ENCODE data around the gene FBN1. TPM values are rescaled to one million over a fixed set of nuclear protein-coding genes. Genes with fewer than 3 reads are reported as not detected.

FBN1 gene
- total RNA-seq, 2 experiments from 2014 or later = 0.35 to 0.41 TPM

- Mint-ChIP-seq H3K9me3 (no peaks in the 10 kb centered on the region), H3K4me3 (no peak overlapping the region), H3K27ac (no peak overlapping the region), H3K4me1 (ENCODE audit: low read depth) (peaks cover 6% of the 10 kb centered on the region), H3K36me3 (ENCODE audit: low read depth) (no peaks in the 10 kb centered on the region), H3K27me3 (ENCODE audit: low read depth) (peaks cover 43% of the 10 kb centered on the region)
- intact Hi-C loops (cut with micrococcal nuclease) = loop anchor here (10.0 kb wide), 1 partner anchor 310 kb away; the partner anchor contains the start of gene DUT
- CTCF ChIA-PET = interaction anchor here (0.6 kb wide), 1 partner anchor 331 kb away, joined by 3 read pairs; no protein-coding TSS in a partner anchor
- peak; percentile 12 for DNase-seq
Observed at GRCh38 chr15:48644827-48645557, 517 bp downstream of the FBN1 start.

- Mint-ChIP-seq H3K27me3 (ENCODE audit: low read depth) (peaks cover 43% of the 10 kb centered on the region), H3K4me1 (ENCODE audit: low read depth) (peaks cover 6% of the 10 kb centered on the region), H3K27ac (no peak overlapping the region), H3K36me3 (ENCODE audit: low read depth) (no peaks in the 10 kb centered on the region), H3K4me3 (no peak overlapping the region), H3K9me3 (no peaks in the 10 kb centered on the region)
- CTCF ChIA-PET = interaction anchor here (0.6 kb wide), 1 partner anchor 331 kb away, joined by 3 read pairs; no protein-coding TSS in a partner anchor
- intact Hi-C loops (cut with micrococcal nuclease) = loop anchor here (10.0 kb wide), 1 partner anchor 310 kb away; the partner anchor contains the start of gene DUT
- no peak for DNase-seq
Observed at GRCh38 chr15:48644467-48644826, 1.1 kb downstream of the FBN1 start.

GRCh38 chr15:48643776-48644466, 1.6 kb downstream of the FBN1 start:
- H3K36me3 Mint-ChIP-seq (ENCODE audit: low read depth) = no peaks in the 10 kb centered on the region
- no peaks in the 10 kb centered on the region for H3K9me3 Mint-ChIP-seq
- H3K27ac Mint-ChIP-seq = no peak overlapping the region
- no peak overlapping the region for H3K4me3 Mint-ChIP-seq
- H3K4me1 Mint-ChIP-seq (ENCODE audit: low read depth) = peaks cover 6% of the 10 kb centered on the region
- H3K27me3 Mint-ChIP-seq (ENCODE audit: low read depth) = peaks cover 43% of the 10 kb centered on the region
- DNase-seq = no peak
- CTCF ChIA-PET = no interaction called here
- intact Hi-C loops (cut with micrococcal nuclease) = loop anchor here (10.0 kb wide), 1 partner anchor 309 kb away; the partner anchor contains the start of gene DUT

- CTCF ChIA-PET = no interaction called here
- no peak for DNase-seq
- Mint-ChIP-seq H3K27ac (no peak overlapping the region), H3K27me3 (ENCODE audit: low read depth) (peaks cover 41% of the 10 kb centered on the region), H3K4me3 (no peak overlapping the region), H3K4me1 (ENCODE audit: low read depth) (peaks cover 6% of the 10 kb centered on the region), H3K9me3 (no peaks in the 10 kb centered on the region), H3K36me3 (ENCODE audit: low read depth) (no peaks in the 10 kb centered on the region)
- intact Hi-C loops (cut with micrococcal nuclease) = loop anchor here (10.0 kb wide), 1 partner anchor 308 kb away; the partner anchor contains the start of gene DUT
Observed at GRCh38 chr15:48643206-48643605, 2.3 kb downstream of the FBN1 start.

- Mint-ChIP-seq H3K36me3 (ENCODE audit: low read depth) (no peaks in the 10 kb centered on the region), H3K27me3 (ENCODE audit: low read depth) (peaks cover 37% of the 10 kb centered on the region), H3K4me1 (ENCODE audit: low read depth) (peaks cover 6% of the 10 kb centered on the region), H3K27ac (no peak overlapping the region), H3K9me3 (no peaks in the 10 kb centered on the region), H3K4me3 (no peak overlapping the region)
- intact Hi-C loops (cut with micrococcal nuclease) = loop anchor here (10.0 kb wide), 1 partner anchor 308 kb away; the partner anchor contains the start of gene DUT
- DNase-seq = no peak
- CTCF ChIA-PET = no interaction called here
Observed at GRCh38 chr15:48642795-48643194, 2.7 kb downstream of the FBN1 start.

- intact Hi-C loops (cut with micrococcal nuclease) = loop anchor here (10.0 kb wide), 1 partner anchor 307 kb away; the partner anchor contains the start of gene DUT
- peaks cover 26% of the 10 kb centered on the region for H3K27me3 Mint-ChIP-seq (ENCODE audit: low read depth)
- H3K9me3 Mint-ChIP-seq = no peaks in the 10 kb centered on the region
- H3K36me3 Mint-ChIP-seq (ENCODE audit: low read depth) = no peaks in the 10 kb centered on the region
- CTCF ChIA-PET = no interaction called here
- DNase-seq = no peak
- no peak overlapping the region for H3K4me3 Mint-ChIP-seq
- peaks cover 6% of the 10 kb centered on the region for H3K4me1 Mint-ChIP-seq (ENCODE audit: low read depth)
- H3K27ac Mint-ChIP-seq = no peak overlapping the region
Observed at GRCh38 chr15:48641416-48641815, 4.1 kb downstream of the FBN1 start.

- no peak for DNase-seq
- CTCF ChIA-PET = no interaction called here
- peaks cover 19% of the 10 kb centered on the region for H3K27me3 Mint-ChIP-seq (ENCODE audit: low read depth)
- no peaks in the 10 kb centered on the region for H3K36me3 Mint-ChIP-seq (ENCODE audit: low read depth)
- no peaks in the 10 kb centered on the region for H3K9me3 Mint-ChIP-seq
- intact Hi-C loops (cut with micrococcal nuclease) = no loop called here
- no peak overlapping the region for H3K27ac Mint-ChIP-seq
- H3K4me3 Mint-ChIP-seq = no peak overlapping the region
- H3K4me1 Mint-ChIP-seq (ENCODE audit: low read depth) = peaks cover 4% of the 10 kb centered on the region
Observed at GRCh38 chr15:48638963-48639362, 6.5 kb downstream of the FBN1 start.

- Mint-ChIP-seq H3K4me1 (ENCODE audit: low read depth) (peaks cover 4% of the 10 kb centered on the region), H3K36me3 (ENCODE audit: low read depth) (no peaks in the 10 kb centered on the region), H3K27me3 (ENCODE audit: low read depth) (peaks cover 11% of the 10 kb centered on the region), H3K9me3 (no peaks in the 10 kb centered on the region), H3K27ac (no peak overlapping the region), H3K4me3 (no peak overlapping the region)
- DNase-seq = no peak
- CTCF ChIA-PET = interaction anchor here (0.6 kb wide), 1 partner anchor 628 kb away, joined by 3 read pairs; no protein-coding TSS in a partner anchor
- intact Hi-C loops (cut with micrococcal nuclease) = no loop called here
Observed at GRCh38 chr15:48637639-48638038, 7.9 kb downstream of the FBN1 start.

- Mint-ChIP-seq H3K27ac (no peak overlapping the region), H3K36me3 (ENCODE audit: low read depth) (no peaks in the 10 kb centered on the region), H3K4me3 (no peak overlapping the region), H3K9me3 (no peaks in the 10 kb centered on the region), H3K27me3 (ENCODE audit: low read depth) (peaks cover 10% of the 10 kb centered on the region), H3K4me1 (ENCODE audit: low read depth) (peaks cover 3% of the 10 kb centered on the region)
- intact Hi-C loops (cut with micrococcal nuclease) = no loop called here
- CTCF ChIA-PET = interaction anchor here (0.6 kb wide), 1 partner anchor 14 kb away, joined by 3 read pairs; no protein-coding TSS in a partner anchor
- DNase-seq = no peak
Observed at GRCh38 chr15:48636511-48636910, 9.0 kb downstream of the FBN1 start.

GRCh38 chr15:48634893-48635292, 10.6 kb downstream of the FBN1 start:
- peaks cover 3% of the 10 kb centered on the region for H3K4me1 Mint-ChIP-seq (ENCODE audit: low read depth)
- H3K4me3 Mint-ChIP-seq = no peak overlapping the region
- intact Hi-C loops (cut with micrococcal nuclease) = no loop called here
- no peak for DNase-seq
- H3K27ac Mint-ChIP-seq = no peak overlapping the region
- CTCF ChIA-PET = no interaction called here
- no peaks in the 10 kb centered on the region for H3K9me3 Mint-ChIP-seq
- no peaks in the 10 kb centered on the region for H3K36me3 Mint-ChIP-seq (ENCODE audit: low read depth)
- H3K27me3 Mint-ChIP-seq (ENCODE audit: low read depth) = no peaks in the 10 kb centered on the region

- CTCF ChIA-PET = no interaction called here
- H3K9me3 Mint-ChIP-seq = no peaks in the 10 kb centered on the region
- H3K27ac Mint-ChIP-seq = no peak overlapping the region
- H3K4me1 Mint-ChIP-seq (ENCODE audit: low read depth) = peaks cover 3% of the 10 kb centered on the region
- no peaks in the 10 kb centered on the region for H3K36me3 Mint-ChIP-seq (ENCODE audit: low read depth)
- DNase-seq = no peak
- no peak overlapping the region for H3K4me3 Mint-ChIP-seq
- intact Hi-C loops (cut with micrococcal nuclease) = no loop called here
- no peaks in the 10 kb centered on the region for H3K27me3 Mint-ChIP-seq (ENCODE audit: low read depth)
Observed at GRCh38 chr15:48634096-48634495, 11.4 kb downstream of the FBN1 start.

- H3K4me3 Mint-ChIP-seq = no peak overlapping the region
- no peak overlapping the region for H3K27ac Mint-ChIP-seq
- DNase-seq = no peak
- H3K27me3 Mint-ChIP-seq (ENCODE audit: low read depth) = no peaks in the 10 kb centered on the region
- CTCF ChIA-PET = no interaction called here
- no peaks in the 10 kb centered on the region for H3K9me3 Mint-ChIP-seq
- intact Hi-C loops (cut with micrococcal nuclease) = no loop called here
- no peaks in the 10 kb centered on the region for H3K36me3 Mint-ChIP-seq (ENCODE audit: low read depth)
- peaks cover 3% of the 10 kb centered on the region for H3K4me1 Mint-ChIP-seq (ENCODE audit: low read depth)
Observed at GRCh38 chr15:48632651-48633050, 12.9 kb downstream of the FBN1 start.

Data from activated naive CD4-positive, alpha-beta T cell treated with anti-CD3 and anti-CD28 coated beads for 36 hours (primary cell).